Coronary artery (tissue), 2 donors: ENCODE data around the gene SERBP1.
"Not testable (repeated sequence)": the region's sequence is repeated elsewhere in the genome, so short reads cannot be mapped to it uniquely, and the experiment has no call there.

Experiments used
- DNase-seq: peaks from one replicate; pipeline ENCODE4 v3.0.0-alpha.2; 2017; ENCODE audit warnings: low spot score
- H3K27ac ChIP-seq, 2 donors: fragments of 200-600 bp; sonication (generic); one replicate each; pipeline ENCODE4 v1.5.1; 2016 to 2019
- H3K4me3 ChIP-seq: fragments of 200-600 bp; sonication (generic); 2 replicates; pipeline ENCODE4 v1.5.1; 2016; ENCODE audit warnings: mild to moderate bottlenecking, moderate library complexity
- CTCF ChIP-seq: fragments of 200-600 bp; sonication (generic); IDR thresholded peaks from one replicate; pipeline ENCODE4 v1.5.1; 2019; ENCODE audit warnings: antibody characterized with exemption

Gene SERBP1

DNA sequence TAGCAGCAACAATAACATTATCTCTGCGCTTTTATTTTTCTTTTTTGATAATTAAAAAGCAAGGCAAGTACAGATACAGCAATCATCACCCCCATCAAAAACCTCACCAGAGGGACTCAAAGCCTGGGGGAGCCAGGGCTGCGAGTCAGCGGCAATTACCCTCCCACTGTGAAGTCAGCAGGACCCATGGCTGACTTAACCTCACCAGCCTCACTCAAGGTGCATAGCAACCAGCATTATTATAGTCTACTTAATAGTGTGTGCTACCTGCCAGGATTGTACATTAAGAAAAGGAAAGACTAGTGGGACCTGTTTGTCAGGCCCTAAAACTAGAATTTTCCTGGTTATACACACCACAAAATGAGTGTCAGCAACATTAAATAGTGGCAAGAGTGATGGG lies 28.9 kb upstream of the SERBP1 start:
- DNase-seq, result no peak
- Histone ChIP-seq H3K4me3 (no peak overlapping the region), H3K27ac (no peak overlapping the region)
- TF ChIP-seq CTCF, result no peak

- Histone ChIP-seq H3K4me3 (no peak overlapping the region), H3K27ac (no peak overlapping the region)
- DNase-seq, result no peak
- no peak for TF ChIP-seq CTCF
Observed at GRCh38 chr1:67458663-67459062, 28.5 kb upstream of the SERBP1 start.

DNA sequence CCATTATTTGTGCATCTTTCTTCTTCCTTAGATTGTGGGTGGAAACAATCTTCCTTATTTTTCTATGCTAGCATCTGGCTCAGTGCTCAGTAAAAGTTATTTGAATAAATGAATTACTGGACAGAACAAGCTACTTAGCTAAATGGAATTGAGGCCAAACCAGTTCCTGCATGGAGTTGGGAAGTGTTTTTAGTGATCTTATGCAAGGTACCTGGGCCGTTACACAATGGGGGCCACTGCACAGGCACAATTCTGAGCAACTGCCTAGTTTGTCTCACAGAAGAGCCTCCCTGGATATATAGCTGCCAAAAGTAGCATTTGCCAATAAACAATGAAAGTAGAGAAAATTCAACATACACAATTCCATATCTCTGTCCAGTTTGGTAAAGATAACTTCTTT lies 27.0 kb upstream of the SERBP1 start:
- Histone ChIP-seq H3K27ac (no peak overlapping the region), H3K4me3 (no peak overlapping the region)
- no peak for DNase-seq
- no peak for TF ChIP-seq CTCF

- no peak for TF ChIP-seq CTCF
- DNase-seq, result no peak
- no peak overlapping the region for H3K27ac ChIP-seq
- no peak overlapping the region for H3K4me3 ChIP-seq
Observed at GRCh38 chr1:67451815-67452214, 21.6 kb upstream of the SERBP1 start.

DNA sequence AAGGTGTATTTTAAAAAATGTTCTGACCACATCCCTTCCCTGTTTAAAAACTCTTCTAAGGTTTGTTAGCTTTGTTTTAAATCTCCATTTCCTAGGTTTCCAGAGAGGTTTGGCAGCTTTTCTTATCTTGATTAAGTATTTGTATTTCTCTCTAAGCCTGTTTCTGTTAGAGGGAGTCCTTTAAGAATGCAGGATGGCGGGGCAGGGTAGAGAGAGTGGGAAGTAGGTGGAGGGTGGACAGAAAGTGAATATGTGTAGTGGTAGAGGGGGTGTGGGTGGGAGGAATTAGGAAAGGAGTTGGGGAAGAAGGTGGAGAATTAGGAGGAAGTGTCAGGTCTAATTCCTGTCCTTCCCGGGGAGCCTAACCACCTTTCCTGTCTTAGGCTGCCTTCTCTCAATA lies 21.2 kb upstream of the SERBP1 start:
- TF ChIP-seq CTCF, result no peak
- H3K27ac ChIP-seq, result no peak overlapping the region
- no peak overlapping the region for H3K4me3 ChIP-seq
- no peak for DNase-seq

GRCh38 chr1:67446893-67447292 lies 16.7 kb upstream of the SERBP1 start:
- Histone ChIP-seq H3K4me3 (no peak overlapping the region), H3K27ac (no peak overlapping the region)
- TF ChIP-seq CTCF, result no peak
- no peak for DNase-seq

DNA sequence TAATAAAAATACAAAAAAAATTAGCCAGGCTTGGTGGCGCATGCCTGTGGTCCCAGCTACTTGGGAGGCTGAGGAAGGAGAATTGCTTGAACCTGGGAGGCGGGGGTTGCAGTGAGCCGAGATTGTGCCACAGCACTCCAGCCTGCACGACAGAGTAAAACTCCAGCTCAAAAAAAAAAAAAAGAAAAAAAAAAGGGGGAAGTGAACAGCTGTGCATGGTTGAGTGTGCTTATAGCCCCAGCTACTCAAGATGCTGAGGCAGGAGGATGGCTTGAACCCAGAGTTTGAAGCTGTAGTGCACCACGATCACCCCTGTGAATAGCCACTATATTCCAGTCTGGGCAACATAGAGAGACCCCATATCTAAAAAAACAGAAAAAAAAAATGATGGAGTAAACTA lies 15.8 kb upstream of the SERBP1 start:
- H3K27ac ChIP-seq, H3K4me3 ChIP-seq, DNase-seq: not testable (repeated sequence)

DNA sequence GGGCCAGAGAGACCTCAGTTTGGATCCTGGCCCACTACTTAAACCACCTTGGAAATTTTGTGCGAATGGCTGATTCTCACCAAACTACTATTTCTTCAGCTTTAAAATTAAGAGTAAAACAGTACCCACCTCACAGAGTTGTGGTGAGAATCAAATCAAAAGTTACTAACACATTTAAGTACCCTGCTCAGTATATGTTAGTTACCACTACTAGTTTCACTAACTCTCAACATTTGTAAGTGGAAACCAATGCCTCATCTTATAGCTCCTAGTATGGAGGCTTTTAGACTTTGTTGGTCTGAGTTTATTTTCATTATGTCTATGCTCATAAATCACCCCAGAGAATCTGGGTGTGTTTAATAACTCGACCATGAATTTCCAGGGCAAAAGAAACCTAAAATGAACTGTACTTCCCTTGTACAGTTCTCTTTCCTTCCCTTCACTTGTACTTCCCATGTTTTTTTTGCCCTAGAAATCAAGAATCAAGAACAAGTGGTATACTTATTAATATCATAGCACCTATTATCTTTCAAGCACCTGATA lies 11.6 kb upstream of the SERBP1 start:
- no peak for TF ChIP-seq CTCF
- DNase-seq, result no peak
- H3K4me3 ChIP-seq, result no peak overlapping the region
- peak overlapping the region; percentile 24 to 51 for H3K27ac ChIP-seq
